HG03108 (cell line): ENCODE measurements around the gene GPR6.

Experiments used
- ATAC-seq: cut with Tn5 transposase; IDR thresholded peaks from one replicate; pipeline ENCODE4 v1.9.1; 2021; ENCODE audit warnings: moderate library complexity; ENCODE audit not compliant: unreplicated experiment

GPR6 gene, protein sequence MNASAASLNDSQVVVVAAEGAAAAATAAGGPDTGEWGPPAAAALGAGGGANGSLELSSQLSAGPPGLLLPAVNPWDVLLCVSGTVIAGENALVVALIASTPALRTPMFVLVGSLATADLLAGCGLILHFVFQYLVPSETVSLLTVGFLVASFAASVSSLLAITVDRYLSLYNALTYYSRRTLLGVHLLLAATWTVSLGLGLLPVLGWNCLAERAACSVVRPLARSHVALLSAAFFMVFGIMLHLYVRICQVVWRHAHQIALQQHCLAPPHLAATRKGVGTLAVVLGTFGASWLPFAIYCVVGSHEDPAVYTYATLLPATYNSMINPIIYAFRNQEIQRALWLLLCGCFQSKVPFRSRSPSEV

DNA sequence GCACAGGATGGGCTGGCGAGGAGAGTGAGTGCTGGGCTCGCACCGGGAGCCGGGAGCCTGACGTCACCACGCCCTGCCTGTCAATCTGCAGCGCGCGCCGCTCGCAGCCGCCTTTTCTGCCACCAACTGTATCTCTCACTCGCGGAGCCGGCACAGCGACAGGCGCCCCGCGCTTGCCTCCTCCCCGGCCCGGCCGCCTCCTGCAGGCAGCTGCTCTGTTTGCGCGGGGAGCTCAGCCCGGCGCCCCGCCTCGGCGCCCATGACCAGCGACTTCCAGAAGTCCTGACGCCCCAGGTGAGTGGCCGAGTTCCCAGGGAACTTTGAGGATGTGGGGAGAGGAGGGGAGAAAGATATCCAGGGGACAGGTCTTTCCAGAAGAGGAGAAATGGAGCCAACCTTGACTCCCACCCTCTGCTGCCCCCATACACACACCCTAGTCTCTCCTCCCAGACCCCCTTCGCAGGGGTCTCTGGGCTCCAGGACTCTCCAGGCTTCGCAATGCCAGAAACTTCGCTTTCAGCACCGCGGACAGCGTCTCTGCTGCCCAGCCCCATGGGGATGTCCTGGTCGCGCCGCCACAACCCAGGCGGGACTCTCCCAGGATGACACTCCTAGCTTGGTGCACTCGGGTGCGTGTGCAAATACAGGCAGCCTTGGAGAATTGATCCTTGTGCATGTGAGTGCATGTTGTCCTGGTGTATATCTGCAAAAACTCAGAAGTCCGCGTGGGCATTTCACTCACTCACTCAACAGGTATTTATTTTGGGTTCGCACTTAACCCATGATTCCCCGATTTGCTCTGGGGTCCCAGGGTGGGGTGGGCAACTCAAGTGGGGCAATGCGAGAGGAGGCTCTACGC is at the start of gene GPR6:
TSS of gene GPR6 (plus strand) at position 138 of the 859 bp plus-strand sequence. CDS start 802 bp downstream, outside the sequence.
- no peak for ATAC-seq

DNA sequence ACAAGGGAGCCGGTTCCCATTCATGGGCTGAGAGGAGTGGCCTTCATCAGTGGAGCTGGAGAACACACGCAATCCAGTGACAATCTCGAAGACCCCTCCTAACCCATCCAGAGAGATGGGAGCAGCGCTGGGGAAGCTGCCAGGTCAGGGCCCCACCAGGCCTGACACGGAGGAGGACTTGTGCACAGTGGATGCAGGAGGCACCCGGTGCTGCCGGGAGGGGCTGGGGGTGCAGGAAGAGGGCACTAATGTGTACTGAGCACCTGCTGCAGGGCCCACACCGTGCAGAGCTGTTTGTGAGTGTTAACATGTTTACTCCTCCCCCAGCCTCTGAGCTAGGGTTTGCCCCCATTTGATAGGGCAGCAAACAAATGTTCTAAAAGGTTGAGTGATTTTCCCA is 43.8 kb upstream of the GPR6 start:
- no peak for ATAC-seq

DNA sequence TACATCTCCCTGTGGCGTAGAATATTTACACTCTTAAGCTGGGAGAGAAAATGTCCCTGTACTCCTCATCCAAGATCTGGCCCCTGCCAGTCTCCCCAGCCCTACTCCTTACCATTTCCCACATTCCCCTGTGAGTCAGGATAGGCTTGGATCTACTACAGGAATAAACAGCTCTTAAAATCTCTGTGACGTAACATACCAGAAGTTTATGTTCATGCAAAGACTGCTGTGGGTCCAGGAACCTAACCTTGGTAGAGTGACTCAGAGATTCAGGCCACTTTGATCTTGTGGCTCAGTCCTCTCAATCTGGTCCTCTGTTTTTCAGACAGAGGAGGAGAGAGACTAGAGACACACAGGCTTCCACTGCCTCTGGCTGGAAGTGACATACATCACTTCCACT is 38.5 kb upstream of the GPR6 start:
- ATAC-seq: no peak

DNA sequence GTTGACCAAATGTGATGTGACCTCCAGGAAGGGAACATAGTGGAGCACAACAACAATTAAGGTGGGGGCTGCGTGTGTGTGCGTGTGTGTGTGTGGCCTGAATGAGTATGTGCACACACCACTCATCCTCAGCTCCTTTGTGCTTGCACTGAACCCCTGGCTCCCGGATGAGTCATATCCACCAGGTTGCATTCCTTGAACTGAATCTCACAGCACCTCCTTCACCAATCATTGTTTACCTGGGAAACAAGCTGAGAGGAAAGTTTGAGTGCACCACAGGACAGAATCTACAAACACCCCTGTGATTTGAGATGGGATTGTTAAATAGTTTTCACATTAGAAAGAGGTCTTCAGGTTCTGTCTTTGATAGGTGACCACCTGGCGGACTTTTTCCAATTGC is 33.7 kb upstream of the GPR6 start:
- ATAC-seq: no peak

DNA sequence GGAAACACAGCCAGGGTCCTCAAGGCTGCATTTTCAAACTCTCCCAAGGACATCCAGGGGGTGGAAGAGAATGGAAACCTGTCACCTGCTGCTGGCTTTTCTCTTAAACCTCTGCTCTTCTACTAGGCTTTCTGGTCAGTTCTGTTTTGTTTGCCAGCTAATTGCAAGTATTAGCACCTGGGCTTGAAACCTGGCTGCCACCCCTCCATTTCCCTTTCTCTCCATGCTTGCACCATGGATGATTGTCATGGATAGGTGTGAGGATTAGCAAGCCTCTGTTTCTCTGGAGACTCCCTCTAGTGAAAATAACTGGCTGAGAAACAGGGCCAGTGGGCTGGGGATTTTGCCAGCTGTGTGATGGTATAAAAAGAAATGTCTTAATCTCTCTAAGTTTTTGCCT is 33.0 kb upstream of the GPR6 start:
- no peak for ATAC-seq

DNA sequence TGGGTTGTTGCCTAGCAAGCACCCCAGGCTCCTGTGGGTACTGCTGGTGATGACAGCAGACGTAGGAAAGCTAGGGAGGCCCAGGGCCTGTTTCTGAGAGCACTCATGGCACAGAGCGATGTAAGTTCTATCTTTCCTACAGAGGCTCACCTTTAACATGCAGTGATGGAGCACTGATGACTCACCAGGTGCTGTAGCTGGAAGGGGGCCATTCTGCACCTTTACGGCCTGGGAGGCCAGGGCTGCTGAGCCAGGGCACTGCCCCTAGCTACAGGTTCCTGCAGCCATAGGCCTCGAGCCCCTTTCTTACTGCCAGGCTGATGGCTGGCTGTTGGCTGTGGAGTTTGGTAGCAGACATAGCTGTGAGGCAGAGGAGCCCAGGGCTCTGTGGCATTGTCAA is 31.1 kb upstream of the GPR6 start:
- no peak for ATAC-seq

DNA sequence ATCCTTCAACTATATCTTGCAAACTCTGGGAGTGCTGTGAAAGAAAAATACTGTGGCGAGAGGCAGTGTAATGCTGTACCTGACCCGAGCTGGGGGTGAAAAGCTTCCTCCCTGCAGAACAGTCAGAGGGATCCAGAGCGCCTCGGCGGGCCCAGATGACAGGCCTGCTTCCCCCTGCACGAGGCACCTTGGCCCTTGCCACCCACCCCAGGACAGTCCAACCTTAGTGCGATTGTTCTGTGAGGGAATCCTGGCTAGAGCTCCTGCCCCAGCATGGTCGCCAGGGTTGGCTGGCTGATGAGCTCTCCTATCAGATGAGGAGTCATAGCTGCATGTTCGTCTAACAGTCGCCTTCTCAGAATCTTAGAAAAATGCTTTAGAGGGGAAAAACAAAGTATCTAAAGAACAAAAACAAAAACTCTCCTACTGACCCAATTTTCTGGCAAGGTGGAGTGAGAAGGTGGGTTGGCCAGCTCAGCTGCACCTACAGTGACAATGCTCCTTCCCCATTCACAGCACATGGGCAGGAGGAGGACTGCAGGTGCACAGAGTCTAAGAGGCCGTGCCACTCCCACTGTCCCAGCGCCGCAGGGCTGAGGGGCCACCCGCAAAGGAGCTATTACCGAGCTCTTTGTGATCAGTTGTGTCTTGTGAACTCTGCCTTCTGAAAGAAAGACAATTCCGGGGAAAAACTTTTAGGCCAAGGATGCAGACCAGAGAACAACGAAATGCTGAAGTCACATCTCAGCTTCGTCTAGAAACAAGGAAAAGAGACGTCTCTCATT is 28.6 kb upstream of the GPR6 start:
- ATAC-seq: no peak

DNA sequence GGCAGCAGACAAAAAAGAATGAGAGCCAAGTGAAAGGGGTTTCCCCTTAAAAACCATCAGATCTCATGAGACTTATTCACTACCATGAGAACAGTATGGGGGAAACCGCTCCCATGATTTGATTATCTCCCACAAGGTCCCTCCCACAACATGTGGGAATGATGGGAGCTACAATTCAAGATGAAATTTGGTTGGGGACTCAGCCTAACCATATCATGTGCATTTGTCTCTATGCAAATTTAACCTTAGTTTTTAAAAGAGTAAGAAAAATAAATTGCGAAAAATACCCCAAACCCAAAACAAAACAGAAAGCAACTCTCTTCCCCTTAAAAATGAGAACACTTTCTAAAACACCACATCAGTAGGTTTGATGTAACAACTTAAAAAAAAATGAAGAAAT is 22.6 kb upstream of the GPR6 start:
- ATAC-seq: no peak

DNA sequence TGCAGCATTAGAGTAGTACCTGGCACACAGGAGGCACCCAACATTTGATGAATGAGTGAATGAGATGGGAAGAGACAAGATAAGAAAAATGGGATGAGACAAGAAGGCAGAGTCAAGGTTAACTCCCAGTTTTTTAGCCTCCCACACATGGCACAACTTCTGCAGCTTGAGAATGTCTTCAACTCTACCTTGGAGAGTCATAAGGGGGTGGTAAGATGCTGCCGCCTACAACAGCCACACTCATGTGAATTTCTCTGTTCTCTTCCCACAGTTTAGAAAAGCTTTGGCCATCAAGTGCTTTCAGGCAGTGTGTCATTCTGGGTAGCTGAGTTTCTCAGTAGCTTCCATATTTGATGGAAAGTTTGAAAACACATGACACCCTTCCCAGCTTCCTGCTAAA is 19.5 kb upstream of the GPR6 start:
- no peak for ATAC-seq

DNA sequence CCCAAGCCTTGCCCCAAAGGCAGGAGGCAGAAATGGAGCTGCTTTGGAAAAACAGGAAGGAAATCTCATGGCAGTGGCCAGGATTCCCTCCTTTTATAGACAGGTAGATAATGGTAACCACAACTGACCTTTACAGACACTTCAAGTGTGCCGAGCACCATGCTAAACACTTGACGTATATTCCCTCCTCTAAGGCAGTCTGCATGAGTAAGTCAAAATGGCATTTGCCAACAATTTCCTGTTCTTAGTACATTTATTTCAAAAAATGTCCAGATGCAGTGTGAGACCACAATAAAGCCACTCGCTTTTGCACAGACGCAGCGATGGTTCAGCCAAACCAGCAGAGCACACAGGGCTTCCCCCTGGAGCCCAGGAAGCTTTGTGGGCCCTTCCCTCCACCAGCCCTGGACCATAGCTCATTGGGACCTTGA is 16.5 kb upstream of the GPR6 start:
- no peak for ATAC-seq

DNA sequence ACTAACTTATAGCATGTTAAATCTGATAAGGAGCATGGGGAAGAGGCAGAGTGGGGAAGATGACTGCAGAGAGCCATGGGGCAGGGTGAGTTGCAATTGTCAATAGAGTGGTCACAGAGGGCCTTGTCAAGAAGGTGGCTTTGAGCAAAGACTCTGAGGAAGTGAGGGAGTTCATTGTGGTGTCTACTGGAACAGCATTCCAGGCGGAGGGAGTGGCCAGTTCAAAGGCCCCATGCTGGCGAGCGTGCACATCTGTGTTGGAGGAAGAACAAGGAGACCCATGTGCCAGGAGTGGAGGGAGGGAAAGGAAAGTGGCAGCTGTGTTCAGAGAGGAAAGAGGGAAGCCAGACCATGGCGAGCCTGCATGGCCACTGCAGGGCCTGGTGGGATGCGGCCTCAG is 15.8 kb upstream of the GPR6 start:
- no peak for ATAC-seq

DNA sequence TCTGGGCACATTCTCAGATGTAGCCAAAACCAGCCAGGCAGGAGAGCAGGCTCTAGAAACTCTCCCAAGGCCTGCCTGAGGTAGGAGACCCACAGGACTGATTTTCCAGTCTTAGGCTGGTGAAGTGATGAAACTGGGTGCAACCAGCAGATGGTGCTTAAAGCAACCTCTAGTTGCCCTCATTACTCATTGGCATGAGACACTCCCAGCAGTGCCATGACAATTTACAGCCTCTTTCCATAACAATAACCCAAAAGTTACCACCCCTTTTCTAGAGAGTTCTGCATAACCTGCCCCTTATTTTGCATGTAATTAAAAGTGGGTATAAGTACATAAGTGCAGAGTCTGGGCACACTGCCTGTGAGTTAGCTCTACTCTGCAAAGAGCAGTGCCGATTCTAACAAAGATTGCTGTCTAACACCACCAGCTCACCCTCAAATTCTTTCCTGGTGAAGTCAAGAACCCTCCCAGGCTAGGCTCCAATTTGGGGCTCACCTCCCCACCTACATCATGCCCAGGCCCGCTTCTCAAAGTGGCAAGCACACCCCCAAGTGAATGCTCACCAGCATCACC is 14.4 kb upstream of the GPR6 start:
- ATAC-seq: no peak

DNA sequence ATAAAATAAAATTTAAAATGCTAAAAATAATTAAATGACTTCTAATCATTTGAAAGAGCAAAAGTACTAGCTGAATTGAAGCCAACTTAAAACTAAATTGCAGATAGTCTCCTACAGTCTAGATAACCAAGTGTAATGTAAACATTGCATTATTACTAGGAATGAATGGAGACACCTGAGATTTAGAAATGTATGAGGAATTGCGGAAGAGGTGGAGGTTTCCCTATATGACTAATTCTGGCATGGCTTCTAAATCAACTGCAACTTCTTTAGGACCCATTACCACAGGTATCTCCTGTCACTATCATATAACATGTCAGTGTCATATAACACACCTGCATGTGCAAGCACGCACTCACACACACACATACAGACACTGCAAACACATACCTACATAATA is 13.2 kb upstream of the GPR6 start:
- ATAC-seq: no peak

DNA sequence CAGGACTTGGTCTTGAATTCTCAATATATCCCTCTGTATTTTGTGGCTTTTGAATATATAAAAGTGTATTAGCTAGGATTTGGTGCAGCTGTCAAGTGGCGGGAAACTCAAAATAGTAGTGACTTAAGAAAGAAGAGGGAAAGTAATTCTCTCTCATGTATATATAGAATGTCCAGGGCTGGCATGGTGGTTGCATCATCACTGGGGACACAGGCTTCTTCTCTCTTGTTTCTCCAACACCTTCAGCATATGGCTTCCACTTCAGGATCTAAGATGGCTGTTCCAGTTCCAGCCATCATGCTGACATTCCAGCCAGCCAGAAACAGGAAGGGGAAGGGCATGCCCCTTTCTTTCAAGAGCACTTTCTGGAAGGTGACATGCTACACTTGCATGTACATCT is 11.8 kb upstream of the GPR6 start:
- ATAC-seq: no peak

DNA sequence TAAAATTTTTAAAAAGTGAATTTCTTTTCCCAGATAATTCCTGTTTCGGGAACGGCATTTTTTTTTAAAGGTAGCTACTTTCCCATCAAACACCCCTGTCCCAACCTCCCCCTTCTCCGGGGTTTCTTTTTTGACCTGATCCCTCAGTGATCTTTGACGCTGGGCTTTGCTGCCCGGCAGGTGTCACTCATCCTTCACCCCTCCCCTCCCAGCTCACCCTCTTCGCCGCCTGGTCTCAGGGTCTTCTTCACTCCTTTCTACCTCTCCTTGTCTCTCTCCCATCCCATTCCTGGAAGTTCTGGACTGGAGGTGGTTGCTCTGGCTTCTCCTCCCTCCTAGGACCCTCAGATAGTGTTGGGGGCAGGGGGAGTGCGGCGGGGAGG is 329 bp upstream of the GPR6 start:
- ATAC-seq: no peak

DNA sequence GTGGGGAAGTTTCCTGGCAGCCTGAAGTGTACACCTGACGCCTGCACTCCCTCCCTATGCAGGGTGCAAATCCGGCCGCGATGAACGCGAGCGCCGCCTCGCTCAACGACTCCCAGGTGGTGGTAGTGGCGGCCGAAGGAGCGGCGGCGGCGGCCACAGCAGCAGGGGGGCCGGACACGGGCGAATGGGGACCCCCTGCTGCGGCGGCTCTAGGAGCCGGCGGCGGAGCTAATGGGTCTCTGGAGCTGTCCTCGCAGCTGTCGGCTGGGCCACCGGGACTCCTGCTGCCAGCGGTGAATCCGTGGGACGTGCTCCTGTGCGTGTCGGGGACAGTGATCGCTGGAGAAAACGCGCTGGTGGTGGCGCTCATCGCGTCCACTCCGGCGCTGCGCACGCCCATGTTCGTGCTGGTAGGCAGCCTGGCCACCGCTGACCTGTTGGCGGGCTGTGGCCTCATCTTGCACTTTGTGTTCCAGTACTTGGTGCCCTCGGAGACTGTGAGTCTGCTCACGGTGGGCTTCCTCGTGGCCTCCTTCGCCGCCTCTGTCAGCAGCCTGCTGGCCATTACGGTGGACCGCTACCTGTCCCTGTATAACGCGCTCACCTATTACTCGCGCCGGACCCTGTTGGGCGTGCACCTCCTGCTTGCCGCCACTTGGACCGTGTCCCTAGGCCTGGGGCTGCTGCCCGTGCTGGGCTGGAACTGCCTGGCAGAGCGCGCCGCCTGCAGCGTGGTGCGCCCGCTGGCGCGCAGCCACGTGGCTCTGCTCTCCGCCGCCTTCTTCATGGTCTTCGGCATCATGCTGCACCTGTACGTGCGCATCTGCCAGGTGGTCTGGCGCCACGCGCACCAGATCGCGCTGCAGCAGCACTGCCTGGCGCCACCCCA is 1.2 kb downstream of the GPR6 start:
- no peak for ATAC-seq

DNA sequence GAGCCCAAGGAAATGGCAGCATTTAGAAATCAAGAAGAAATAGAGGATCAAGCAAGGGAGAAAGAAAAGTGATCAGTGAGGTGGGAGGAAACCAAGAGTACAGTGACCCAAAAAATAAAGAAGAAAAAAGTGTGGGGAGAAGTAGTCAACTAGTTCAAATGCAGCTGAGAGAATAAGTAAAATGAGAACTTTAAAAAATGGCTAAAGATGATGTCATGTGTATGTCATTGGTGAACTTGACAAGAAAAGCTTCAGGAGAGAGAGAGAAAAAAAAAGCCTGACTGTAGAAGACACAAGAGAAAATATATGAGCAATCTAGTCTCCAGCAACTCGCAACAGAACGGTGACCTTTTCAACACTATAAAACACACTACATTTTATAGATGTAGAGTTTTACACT is 6.3 kb downstream of the GPR6 start:
- no peak for ATAC-seq

DNA sequence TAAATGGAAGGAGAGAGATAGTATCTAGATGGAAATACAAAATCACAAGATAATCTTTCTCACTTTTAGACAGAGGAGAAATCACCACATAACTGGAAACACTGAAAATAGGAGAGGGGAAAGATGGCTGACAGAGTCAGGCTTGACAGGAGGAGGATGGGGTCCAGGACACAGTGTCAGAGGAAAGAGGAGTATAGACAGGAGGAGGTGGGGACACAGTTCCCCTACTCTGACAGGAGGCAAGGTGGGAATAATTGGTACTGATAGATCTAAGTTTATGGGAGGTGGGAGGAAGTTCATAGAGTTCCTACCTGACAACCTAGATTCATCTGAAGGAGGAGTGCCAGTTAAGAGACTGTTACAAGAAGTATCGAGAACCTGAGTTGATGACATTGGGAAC is 9.1 kb downstream of the GPR6 start:
- no peak for ATAC-seq

DNA sequence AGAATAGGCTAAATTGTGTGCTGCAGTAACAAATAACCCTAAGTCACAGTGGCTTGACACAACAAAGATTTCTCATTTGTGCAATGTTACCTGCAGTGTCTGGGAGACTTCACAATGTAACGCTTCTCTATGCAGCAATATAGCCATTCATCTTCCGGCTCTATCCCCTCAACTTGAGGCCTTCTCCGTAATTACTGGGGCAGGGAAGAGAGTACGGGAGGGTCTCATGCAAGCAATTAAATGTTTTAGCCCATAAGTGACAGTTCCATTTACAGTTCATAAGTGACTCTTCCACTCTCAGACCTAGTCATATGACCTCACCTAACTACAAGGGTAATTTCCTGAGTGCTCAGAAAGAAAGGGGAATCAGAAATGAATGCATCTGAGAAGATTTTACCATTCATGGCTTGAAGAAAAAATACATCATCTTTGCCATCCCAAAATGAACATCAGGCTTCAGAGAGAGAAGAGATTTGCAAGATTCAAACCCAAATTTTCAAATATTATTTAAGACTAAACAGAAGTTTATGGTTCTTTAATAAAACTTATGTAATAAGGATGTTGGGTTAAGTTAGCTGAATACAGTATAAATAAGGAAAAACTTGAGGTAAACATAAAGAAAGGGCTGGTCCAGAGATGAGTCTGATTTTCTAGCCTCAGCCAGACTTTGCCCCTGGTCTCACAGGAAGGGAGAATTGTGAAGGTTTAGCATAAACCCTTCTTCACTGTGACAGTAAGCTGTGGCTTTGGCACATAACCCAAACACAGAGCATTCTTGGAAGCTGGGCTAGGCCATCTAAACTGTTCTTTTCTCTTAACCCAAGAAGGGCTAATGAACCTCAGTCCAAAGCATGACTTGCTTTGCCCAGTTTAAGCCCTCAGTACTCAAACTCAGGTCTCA is 13.3 kb downstream of the GPR6 start:
- ATAC-seq: no peak
